A673 (cell line): ENCODE measurements around the gene STARD9. TPM values are rescaled to one million over a fixed set of nuclear protein-coding genes. Genes with fewer than 3 reads are reported as not detected.
"Not testable (repeated sequence)": the region's sequence is repeated elsewhere in the genome, so short reads cannot be mapped to it uniquely, and the experiment has no call there.

Experiments used
- BruUV-seq: library from RNA; stranded (reverse); fragments of 400-500 nt; replicated peaks from 2 replicates; lab custom pipeline; 2021; lab: Mats Ljungman, UMichigan
- CTCF ChIA-PET: fragments of 300-600 bp; sonication (Branson Sonifier 250); formaldehyde crosslinking; loops from one replicate; lab custom pipeline; 2022; ENCODE audit warnings: antibody characterized with exemption; lab: Charles Lee
- POLR2A ChIA-PET: fragments of 300-600 bp; sonication (Branson Sonifier 250); formaldehyde crosslinking; loops from one replicate; lab custom pipeline; 2022; ENCODE audit warnings: antibody characterized with exemption; ENCODE audit not compliant: low non-redundant PET; lab: Charles Lee
- DNase-seq: peaks from one replicate; pipeline ENCODE4 v3.0.0-alpha.2; 2015; ENCODE audit warnings: low spot score
- H3K27ac ChIP-seq: fragments of 200-600 bp; sonication (generic); 2 replicates; pipeline ENCODE4 v1.5.1; 2016; ENCODE audit warnings: mixed run types, low read depth, mild to moderate bottlenecking, mixed read lengths, antibody characterized with exemption, low read length; ENCODE audit not compliant: poor library complexity, severe bottlenecking
- H3K27me3 ChIP-seq: fragments of 200-600 bp; sonication (generic); replicated peaks from 2 replicates; pipeline ENCODE4 v1.6.1; 2017; ENCODE audit warnings: mixed run types, low read depth, mild to moderate bottlenecking, mixed read lengths, antibody characterized with exemption, low read length; ENCODE audit not compliant: insufficient read depth, poor library complexity
- H3K36me3 ChIP-seq: fragments of 200-600 bp; sonication (generic); 2 replicates; pipeline ENCODE4 v1.6.1; 2016; ENCODE audit warnings: mixed run types, mild to moderate bottlenecking, mixed read lengths, antibody characterized with exemption, low read length; ENCODE audit not compliant: insufficient read depth, poor library complexity, severe bottlenecking
- H3K4me1 ChIP-seq: fragments of 200-600 bp; sonication (generic); 2 replicates; pipeline ENCODE4 v1.6.1; 2017; ENCODE audit warnings: mixed run types, mild to moderate bottlenecking, mixed read lengths, antibody characterized with exemption, low read length; ENCODE audit not compliant: insufficient read depth, poor library complexity, severe bottlenecking
- H3K4me3 ChIP-seq: fragments of 200-600 bp; sonication (generic); 2 replicates; pipeline ENCODE4 v1.5.1; 2016; ENCODE audit warnings: low read depth, mixed run types, mild to moderate bottlenecking, mixed read lengths, low read length; ENCODE audit not compliant: poor library complexity, severe bottlenecking
- H3K9me3 ChIP-seq: fragments of 200-600 bp; sonication (generic); 2 replicates; pipeline ENCODE4 v1.6.1; 2016; ENCODE audit warnings: mixed run types, low read depth, mild to moderate bottlenecking, mixed read lengths, antibody characterized with exemption, low read length; ENCODE audit not compliant: poor library complexity, severe bottlenecking
- CTCF ChIP-seq: fragments of 300-800, 200-600 bp; sonication (generic); conservative IDR thresholded peaks from 2 replicates; pipeline ENCODE4 v1.5.1; 2017; ENCODE audit warnings: low read depth, mild to moderate bottlenecking, antibody characterized with exemption, low read length, moderate library complexity, mixed read lengths
- EZH2 ChIP-seq: fragments of 200-600 bp; sonication (generic); IDR thresholded peaks from 2 replicates; pipeline ENCODE4 v1.6.1; 2017; ENCODE audit warnings: borderline replicate concordance, low read depth, mild to moderate bottlenecking, mixed read lengths, antibody characterized with exemption, low read length; ENCODE audit not compliant: poor library complexity, severe bottlenecking
- intact Hi-C: fragments of 100-400 bp; cut with micrococcal nuclease; formaldehyde crosslinking; loops from one replicate; pipeline ENCODE4 v1.10.0; 2022; ENCODE audit not compliant: unreplicated experiment
- total RNA-seq: library from RNA; stranded (reverse); gene quantifications from 2 replicates; pipeline ENCODE4 v1.2.3, GENCODE V29; 2021

The STARD9 gene
- total RNA-seq, 1 experiment from 2014 or later, result 12.0 TPM

- Histone ChIP-seq H3K36me3 (peaks cover 3% of the 10 kb centered on the region), H3K27ac (no peak overlapping the region), H3K4me1 (peaks cover 6% of the 10 kb centered on the region), H3K4me3 (no peak overlapping the region), H3K27me3 (no peaks in the 10 kb centered on the region), H3K9me3 (no peaks in the 10 kb centered on the region)
- no peak for TF ChIP-seq CTCF
- no peak for DNase-seq
- no TSS peak for BruUV-seq
- intact Hi-C loops, result no loop called here
- ChIA-PET POLR2A (no interaction called here), CTCF (no interaction called here)
Measured at GRCh38 chr15:42594095-42594494, 18.7 kb downstream of the STARD9 start.

GRCh38 chr15:42595626-42596240, 20.3 kb downstream of the STARD9 start:
- Histone ChIP-seq H3K9me3 (no peaks in the 10 kb centered on the region), H3K36me3 (peaks cover 3% of the 10 kb centered on the region), H3K27me3 (no peaks in the 10 kb centered on the region), H3K4me1 (peaks cover 6% of the 10 kb centered on the region), H3K27ac (no peak overlapping the region), H3K4me3 (no peak overlapping the region)
- BruUV-seq, result no TSS peak
- TF ChIP-seq CTCF, result no peak
- no peak for TF ChIP-seq EZH2
- CTCF ChIA-PET, result no interaction called here
- DNase-seq, result no peak
- POLR2A ChIA-PET, result no interaction called here
- intact Hi-C loops, result no loop called here

- CTCF ChIA-PET, H3K4me3 ChIP-seq, H3K9me3 ChIP-seq, BruUV-seq, H3K27ac ChIP-seq, H3K27me3 ChIP-seq, POLR2A ChIA-PET, intact Hi-C loops, DNase-seq, H3K36me3 ChIP-seq: not testable (repeated sequence)
- peaks cover 15% of the 10 kb centered on the region for H3K4me1 ChIP-seq
Measured at GRCh38 chr15:42601316-42601715, 25.9 kb downstream of the STARD9 start.

GRCh38 chr15:42602501-42602900, 27.1 kb downstream of the STARD9 start:
- intact Hi-C loops, result no loop called here
- no peak overlapping the region for H3K27ac ChIP-seq
- CTCF ChIA-PET, result no interaction called here
- DNase-seq, result no peak
- H3K27me3 ChIP-seq, result no peaks in the 10 kb centered on the region
- POLR2A ChIA-PET, result interaction anchor here (0.6 kb wide), 1 partner anchor 47 kb away, joined by 3 read pairs; no protein-coding TSS in a partner anchor
- no peaks in the 10 kb centered on the region for H3K9me3 ChIP-seq
- TF ChIP-seq EZH2 (no peak), CTCF (no peak)
- H3K4me3 ChIP-seq, result no peak overlapping the region
- H3K36me3 ChIP-seq, result no peaks in the 10 kb centered on the region
- peaks cover 18% of the 10 kb centered on the region for H3K4me1 ChIP-seq
- no TSS peak for BruUV-seq
